GM21786 (cell line): ENCODE results near the gene SLC39A9.
A peak's percentile ranks its signal among the peaks of the same experiment; 100 is the strongest.

Experiments used
- ATAC-seq: cut with Tn5 transposase; IDR thresholded peaks from one replicate; pipeline ENCODE4 v1.9.1; 2021; ENCODE audit not compliant: unreplicated experiment

The SLC39A9 gene

DNA sequence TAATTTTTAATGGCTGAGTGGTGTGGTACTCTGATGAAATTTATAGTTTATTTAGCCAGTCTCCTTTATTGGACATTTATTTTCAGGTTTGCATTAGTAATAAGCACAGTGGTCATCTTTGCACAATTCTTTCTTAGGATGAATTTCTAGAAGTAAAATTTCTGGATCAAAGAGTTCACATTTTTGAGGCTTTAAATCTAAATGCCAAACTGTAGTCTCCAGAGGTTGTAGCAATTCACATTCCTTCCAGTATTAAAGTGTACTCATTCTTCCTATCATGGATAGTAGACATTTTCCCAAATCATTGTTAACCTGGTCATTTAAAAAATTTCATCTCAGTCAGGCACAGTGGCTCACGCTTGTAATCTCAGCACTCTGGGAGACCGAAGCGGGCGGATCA is 24.8 kb downstream of the SLC39A9 start:
- ATAC-seq, result no peak

DNA sequence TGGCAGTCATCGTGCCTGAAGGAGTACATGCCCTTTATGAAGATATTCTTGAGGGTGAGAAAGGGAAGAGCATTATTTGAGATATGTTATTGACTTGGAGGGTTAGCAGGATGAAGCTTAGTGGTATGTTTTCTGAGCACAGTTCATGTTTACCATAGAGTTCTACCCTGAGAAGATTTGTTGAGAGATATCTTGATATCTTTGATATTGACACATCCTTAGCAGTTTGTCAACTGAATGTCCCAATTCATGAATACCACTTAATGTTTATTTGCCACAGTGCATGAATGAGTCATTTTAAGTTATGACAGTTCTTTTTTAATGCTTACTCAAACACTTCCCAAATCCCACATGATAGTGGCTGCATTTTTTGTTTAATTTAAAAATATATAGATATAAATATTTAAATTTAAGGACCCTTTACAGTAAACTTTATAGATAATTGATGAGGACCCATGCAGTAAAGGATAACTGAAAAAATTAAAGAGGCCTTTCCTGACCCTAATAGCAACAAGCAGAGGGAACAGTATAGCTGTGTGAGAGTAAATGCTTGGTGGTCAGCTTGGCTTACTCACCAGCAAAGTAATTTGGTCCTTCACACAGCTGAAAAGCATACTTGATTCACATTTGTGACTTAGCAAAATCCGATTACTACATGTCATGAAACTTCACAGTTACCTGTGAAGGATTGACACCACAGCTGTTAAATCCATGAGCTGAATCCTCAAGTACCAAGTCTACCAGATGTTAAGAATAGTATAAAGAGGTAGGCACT is 25.8 kb downstream of the SLC39A9 start:
- ATAC-seq, result no peak

DNA sequence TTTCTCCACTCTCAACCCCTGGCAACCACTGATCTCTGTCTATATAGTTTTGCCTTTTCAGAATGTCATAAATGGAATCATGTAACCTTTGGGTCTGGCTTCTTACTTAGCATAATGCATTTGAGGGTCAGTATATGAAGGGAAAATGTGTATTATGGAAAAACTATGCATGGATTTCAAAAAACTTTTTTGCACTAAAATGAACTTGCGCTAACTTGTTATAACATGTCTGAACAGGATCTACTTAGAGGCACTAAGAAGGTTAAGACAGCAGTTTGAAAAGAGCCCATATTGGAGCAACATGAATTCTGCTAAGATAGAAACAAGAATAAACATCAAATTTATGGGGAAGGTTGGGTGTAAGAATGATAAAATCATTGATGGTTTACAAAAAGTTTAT is 29.1 kb downstream of the SLC39A9 start:
- no peak for ATAC-seq

DNA sequence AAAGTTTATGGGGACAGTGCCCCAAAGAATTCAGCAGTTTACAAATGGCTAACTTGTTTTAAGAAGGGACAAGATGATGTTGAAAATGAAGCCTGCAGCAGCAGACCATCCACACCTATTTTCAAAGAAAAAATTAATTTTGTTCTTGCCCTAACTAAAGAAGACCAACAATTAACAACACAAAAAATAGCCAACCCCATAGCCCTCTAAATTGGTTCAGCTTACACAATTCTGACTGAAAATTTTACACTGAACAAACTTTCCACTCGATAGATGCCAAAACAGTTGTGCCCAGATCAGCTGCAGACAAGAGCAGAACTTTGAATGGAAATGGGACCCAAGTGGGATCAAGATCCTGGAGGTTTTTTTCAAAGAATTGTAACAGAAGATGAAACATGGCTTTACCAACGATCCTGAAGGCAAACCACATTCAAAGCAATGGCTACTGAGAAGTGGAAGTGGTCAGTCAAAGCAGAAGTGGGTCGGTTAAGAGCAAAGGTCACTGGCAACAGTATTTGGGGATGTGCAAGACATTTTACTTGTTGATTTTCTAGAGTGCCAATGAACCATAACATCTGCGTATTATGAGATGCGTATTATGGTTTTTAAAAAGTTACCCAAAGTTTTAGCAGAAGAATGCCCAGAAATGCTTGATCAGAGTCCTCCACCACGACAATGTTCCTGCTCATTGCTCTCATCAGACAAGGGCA is 30.0 kb downstream of the SLC39A9 start:
- no peak for ATAC-seq

DNA sequence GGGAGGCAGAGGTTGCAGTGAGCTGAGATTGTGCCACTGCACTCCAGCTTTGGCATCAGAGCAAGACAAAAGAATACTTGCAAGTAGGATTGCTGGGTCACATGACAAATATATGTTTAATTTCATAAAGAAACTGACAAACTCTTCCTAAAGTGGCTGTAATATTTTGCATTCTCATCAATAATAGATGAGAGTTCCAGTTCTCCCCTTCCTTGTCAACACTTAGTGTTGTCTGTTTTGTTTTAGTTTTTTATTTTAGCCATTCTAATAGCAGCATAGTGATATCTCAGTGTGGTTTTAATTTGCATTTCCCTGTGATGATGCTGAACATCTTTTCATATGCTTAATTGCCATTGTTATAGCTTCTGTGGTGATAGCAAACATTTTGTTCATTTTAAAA is 31.2 kb downstream of the SLC39A9 start:
- ATAC-seq, result no peak

DNA sequence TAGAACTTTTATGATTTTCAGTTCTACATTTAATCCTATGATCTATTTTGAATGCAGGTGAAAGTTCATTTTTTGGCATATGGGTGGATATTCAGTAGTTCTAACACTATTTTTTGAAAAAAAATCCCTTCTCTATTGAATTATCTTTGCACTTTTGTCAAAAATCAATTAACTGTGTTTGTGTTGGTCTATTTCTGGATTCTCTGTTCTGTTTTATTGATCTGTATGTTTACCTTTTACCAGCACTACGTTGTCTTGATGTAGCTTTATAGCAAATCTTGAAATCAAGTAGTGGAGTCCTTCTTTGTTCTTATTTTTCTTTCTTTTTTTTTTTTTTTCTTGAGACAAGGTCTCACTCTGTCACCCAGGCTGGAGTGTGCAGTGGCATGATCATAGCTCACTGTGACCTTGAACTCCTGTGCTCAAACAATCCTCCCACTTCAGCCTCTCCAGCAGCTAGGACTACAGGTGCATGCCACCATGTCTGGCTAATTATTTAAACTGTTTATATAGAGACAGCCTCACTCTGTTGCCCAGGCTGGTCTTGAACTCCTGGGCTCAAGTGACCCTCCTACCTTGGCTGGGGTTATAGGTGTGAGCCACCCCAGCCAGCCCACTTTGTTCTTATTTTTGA is 31.9 kb downstream of the SLC39A9 start:
- ATAC-seq, result no peak

DNA sequence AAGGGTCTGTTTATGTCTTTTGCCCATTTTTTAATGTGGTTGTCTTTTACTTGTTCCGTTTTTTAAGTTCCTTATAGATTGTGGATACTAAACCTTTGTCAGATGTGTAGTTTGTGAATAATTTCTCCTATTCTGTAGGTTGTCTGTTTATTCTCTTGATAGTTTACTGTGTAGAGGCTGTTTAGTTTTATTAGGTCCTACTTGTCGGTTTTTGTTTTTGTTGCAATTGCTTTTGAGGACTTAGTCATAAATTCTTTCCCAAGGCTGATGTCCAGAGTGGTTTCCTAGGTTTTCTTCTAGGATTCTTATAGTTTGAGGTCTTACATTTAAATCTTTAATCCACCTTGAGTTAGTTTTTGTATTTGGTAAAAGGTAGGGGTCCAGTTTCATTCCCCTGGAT is 33.9 kb downstream of the SLC39A9 start:
- ATAC-seq, result no peak

DNA sequence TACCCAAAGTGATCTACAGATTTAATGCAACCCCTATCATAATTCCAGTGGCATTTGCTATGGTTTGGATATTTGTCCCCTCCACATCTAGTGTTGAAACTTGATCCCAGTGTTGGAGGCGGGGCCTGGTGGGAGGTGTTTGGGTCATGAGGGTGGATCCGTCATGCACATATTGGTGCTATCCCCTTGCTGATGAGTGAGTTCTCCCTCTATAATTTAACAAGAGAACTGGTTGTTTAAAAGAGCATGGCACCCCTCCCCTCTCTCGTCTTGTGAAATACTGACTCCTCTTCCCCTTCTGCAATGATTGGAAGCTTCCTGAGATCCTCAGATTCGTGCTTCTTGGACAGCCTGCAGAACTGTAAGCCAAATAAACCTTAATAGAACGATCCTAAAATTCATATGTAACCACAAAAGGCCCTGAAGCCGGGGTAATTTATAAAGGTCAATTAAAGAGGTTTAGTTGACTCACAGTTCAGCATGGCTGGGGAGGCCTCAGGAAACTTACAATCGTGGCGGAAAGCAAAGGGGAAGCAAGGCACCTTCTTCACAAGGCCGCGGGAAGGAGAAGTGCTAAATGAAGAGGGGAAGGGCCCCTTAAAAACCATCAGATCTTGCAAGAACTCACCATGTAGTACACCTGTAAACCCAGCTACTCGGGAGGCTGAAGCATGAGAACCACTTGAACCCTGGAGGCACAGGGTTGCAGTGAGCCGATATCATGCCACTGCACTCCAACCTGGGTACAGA is 41.2 kb downstream of the SLC39A9 start:
- no peak for ATAC-seq

DNA sequence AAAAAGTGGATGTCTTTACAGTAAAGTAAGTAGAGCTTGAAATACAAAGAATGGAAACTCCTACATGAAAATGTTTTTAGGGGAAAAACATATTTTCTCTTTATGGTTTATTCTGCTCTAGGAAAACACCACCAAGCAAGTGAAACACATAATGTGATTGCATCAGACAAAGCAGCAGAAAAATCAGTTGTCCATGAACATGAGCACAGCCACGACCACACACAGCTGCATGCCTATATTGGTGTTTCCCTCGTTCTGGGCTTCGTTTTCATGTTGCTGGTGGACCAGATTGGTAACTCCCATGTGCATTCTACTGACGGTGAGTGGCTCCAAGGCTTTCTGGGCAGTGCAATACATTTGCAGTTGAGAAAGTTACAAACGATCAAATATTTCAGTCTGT is 43.5 kb downstream of the SLC39A9 start:
- peak; percentile 85 for ATAC-seq

DNA sequence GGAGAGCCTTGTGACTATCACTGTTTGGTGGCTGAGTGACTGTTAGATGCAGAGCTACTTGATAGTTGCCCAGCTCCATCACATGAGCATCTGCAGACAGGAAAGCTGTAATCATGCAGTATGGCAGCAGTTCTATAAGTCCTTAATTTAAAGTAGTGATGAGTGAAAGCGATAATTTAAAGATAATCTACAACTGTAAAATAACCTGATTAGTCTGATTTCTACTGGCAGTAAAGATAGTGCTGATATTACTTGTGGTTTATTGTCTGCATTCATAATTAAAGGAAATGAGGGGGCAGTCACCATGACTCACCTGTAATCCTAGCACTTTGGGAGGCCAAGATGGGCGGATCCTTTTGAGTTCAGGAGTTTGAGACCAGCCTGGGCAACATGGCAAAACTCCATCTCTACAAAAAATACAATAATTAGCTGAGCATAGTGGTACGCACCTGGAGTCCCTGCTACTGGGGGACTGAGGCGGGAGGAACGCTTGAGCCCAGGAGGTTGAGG is 44.9 kb downstream of the SLC39A9 start:
- no peak for ATAC-seq

DNA sequence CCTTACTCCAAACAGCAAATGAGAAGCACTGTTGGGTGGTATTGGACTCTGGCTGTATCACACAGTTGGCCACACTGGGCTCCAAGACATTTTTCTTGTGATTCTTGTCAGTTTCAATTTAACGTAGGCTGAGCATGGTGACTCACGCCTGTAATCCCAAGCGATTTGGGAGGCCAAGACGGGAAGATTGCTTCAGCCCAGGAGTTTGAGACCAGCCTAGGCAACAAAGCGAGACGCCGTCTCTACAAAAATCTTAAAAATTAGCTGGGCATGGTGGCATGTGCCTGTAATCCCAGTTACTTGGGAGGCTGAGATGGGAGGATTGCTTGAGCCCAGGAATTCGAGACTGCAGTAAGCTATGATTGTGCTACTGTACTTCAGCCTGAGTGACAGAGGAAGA is 50.7 kb downstream of the SLC39A9 start:
- ATAC-seq, result no peak

DNA sequence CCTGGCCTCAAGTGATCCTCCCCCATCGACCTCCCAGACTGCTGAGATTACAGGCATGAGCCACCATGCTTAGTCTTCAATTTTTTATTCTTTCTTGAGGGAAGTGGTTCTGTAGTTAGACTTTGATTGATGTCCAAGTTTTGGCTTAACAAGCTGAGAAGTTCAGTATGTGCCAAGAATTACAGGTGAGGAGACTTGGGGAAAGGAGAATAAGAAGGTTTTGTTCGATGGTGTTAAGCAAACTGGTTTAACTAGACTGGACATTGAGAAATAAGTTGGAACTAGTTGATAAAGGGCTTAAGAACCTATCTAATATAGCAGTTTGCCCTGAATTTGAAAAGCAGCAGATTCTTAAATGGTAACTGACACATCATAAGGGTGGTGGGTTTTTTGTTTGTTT is 53.4 kb downstream of the SLC39A9 start:
- no peak for ATAC-seq

DNA sequence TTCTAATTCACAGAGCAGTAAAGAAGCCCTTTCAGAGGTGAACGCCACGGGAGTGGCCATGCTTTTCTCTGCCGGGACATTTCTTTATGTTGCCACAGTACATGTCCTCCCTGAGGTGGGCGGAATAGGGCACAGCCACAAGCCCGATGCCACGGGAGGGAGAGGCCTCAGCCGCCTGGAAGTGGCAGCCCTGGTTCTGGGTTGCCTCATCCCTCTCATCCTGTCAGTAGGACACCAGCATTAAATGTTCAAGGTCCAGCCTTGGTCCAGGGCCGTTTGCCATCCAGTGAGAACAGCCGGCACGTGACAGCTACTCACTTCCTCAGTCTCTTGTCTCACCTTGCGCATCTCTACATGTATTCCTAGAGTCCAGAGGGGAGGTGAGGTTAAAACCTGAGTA is 59.9 kb downstream of the SLC39A9 start:
- ATAC-seq, result no peak

DNA sequence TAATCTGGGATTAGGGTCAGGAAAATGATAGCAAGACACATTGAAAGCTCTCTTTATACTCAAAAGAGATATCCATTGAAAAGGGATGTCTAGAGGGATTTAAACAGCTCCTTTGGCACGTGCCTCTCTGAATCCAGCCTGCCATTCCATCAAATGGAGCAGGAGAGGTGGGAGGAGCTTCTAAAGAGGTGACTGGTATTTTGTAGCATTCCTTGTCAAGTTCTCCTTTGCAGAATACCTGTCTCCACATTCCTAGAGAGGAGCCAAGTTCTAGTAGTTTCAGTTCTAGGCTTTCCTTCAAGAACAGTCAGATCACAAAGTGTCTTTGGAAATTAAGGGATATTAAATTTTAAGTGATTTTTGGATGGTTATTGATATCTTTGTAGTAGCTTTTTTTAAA is 60.6 kb downstream of the SLC39A9 start:
- no peak for ATAC-seq

DNA sequence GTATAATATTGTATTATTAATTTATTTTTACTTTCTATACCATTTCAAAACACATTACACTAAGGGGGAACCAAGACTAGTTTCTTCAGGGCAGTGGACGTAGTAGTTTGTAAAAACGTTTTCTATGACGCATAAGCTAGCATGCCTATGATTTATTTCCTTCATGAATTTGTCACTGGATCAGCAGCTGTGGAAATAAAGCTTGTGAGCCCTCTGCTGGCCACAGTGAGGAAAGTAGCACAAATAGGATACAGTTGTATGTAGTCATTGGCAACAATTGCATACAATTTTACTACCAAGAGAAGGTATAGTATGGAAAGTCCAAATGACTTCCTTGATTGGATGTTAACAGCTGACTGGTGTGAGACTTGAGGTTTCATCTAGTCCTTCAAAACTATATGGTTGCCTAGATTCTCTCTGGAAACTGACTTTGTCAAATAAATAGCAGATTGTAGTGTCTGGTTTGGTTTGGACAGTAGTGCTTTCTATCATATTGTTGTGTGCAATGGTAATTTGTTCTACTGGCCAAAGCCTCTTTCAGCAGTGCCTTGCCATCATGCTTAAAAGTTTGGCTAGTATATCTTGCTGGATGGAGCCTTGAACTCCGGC is 61.7 kb downstream of the SLC39A9 start:
- ATAC-seq, result peak; percentile 53

DNA sequence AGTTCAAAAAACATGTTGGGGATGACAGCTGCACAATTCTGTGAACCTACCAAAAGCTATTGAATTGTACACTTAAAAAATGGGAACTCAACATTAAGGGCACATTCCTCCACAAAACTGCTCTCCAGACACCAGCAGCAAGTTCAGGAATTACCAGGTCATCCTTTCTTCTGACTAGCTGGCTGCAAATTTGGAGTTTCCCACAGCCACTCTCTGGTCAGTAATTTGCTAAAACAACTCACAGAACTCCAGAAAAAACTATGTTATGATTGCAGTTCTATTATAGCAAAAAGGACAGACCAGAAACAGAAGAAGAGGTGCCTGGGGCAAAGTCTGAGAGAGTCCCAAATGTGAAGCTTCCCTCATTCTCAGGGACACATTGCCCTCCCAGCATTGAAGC is 65.9 kb downstream of the SLC39A9 start:
- no peak for ATAC-seq

DNA sequence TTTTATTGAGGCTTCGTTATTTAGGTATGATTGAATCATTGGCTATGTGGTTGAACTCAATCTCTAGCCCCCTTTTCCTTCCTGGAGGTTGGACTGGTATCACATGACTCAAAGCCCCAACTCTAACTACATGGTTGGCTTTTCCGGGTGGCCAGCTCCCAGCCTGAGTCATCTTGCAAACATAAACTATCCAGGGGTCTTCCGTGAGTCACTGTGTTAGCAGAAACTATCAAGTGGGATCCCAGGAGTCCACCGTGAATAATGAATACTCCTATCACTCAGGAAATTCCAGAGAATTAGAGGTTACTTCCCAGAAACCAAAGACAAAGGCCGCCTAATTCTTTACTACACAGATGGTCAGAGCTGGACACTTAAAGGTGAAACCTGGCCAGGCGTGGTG is 66.3 kb downstream of the SLC39A9 start:
- ATAC-seq, result no peak

DNA sequence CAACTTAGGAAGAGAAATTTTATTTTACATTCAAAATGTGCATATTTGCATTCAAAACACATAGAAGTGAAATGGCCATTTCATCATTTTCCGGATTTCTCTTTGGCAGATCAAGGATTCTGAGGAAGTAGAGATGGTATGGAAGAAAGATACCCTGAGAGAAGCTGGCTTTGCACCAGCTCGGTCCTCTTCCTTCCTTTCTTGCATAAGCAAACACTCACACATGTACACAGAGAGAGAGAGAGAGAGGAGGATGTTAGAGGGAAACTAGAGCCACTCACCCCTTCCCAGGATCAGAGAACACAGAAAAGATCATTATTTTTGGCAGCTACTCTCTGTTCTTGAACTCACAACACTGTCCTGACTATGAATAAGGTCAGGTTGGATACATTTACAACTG is 70.5 kb downstream of the SLC39A9 start:
- ATAC-seq, result no peak

DNA sequence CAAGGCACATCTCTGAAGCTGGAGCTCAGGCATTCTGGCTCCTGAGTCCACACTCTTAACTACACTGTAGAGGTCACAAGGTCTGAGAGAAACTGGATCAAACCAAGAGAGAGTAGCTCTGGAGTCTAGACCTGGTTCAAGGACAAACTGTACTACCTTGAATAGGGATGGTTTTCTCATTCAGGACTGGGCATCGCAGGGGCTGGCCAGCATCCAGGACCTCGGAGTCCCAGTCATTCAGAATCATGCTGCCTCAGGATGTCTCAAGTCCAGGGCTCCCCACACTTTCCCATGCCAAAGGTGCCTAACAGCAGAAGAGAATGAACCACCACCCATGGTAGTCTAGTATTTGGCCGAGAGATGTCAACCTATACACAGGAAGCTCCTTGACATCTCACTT is 72.9 kb downstream of the SLC39A9 start:
- ATAC-seq, result no peak

DNA sequence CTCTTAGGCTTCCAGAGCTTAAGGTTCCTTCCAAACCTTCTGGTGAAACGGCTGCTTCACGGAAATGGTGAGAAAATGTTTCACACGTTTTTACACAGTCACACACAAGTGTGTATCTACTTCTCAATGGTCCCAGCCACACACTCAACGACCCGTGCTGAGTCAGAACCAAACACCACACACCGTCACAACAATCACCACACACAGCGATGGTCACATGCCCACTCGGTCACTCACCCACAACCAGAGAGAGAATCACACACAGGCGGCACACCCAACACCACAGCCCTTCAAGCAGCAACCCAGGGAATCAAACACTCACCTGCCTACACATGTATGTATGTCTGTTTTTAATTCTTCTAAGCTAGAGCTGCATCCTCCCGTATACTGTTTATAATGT is 73.4 kb downstream of the SLC39A9 start:
- no peak for ATAC-seq

DNA sequence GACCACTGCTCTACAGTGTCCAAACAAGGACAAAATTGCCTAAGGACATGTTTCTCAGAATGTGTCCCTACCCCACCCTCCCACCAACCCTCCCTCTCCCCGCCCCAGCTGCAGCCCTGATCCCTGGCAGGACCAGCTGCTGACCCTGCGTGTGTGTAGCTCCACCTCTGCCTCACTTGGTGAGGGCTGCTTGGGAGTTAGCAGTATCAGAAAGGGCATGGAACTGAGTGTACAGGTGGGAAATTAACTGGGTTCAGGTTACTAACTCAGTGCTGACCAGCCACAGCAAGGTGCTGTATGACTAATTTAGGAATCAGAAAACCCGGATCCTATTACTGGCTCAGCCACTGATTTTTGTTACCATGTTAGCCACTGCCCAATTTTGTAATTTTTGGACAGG is 74.8 kb downstream of the SLC39A9 start:
- ATAC-seq, result no peak
